ENCODE results near the gene NANP. TPM values are rescaled to one million over a fixed set of nuclear protein-coding genes. Genes with fewer than 3 reads are reported as not detected.

NANP gene
- total RNA-seq, 2 donors from 2014 or later = 4.1 to 5.1 TPM

- Histone ChIP-seq H3K27me3 (no peaks in the 10 kb centered on the region), H3K36me3 (no peaks in the 10 kb centered on the region), H3K27ac (no peak overlapping the region), H3K4me1 (no peaks in the 10 kb centered on the region), H3K9me3 (no peaks in the 10 kb centered on the region), H3K4me3 (no peak overlapping the region)
- DNase-seq (ENCODE audit: low spot score) = no peak
- TF ChIP-seq, protein P1, sequence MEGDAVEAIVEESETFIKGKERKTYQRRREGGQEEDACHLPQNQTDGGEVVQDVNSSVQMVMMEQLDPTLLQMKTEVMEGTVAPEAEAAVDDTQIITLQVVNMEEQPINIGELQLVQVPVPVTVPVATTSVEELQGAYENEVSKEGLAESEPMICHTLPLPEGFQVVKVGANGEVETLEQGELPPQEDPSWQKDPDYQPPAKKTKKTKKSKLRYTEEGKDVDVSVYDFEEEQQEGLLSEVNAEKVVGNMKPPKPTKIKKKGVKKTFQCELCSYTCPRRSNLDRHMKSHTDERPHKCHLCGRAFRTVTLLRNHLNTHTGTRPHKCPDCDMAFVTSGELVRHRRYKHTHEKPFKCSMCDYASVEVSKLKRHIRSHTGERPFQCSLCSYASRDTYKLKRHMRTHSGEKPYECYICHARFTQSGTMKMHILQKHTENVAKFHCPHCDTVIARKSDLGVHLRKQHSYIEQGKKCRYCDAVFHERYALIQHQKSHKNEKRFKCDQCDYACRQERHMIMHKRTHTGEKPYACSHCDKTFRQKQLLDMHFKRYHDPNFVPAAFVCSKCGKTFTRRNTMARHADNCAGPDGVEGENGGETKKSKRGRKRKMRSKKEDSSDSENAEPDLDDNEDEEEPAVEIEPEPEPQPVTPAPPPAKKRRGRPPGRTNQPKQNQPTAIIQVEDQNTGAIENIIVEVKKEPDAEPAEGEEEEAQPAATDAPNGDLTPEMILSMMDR (IDR thresholded peaks at IDR 0.05) = no peak
Observed at GRCh38 chr20:25574411-25574810, 49.4 kb downstream of the NANP start.

- no peaks in the 10 kb centered on the region for H3K36me3 ChIP-seq
- TF ChIP-seq, protein P1 (IDR thresholded peaks at IDR 0.05) = no peak
- H3K4me1 ChIP-seq = no peaks in the 10 kb centered on the region
- H3K27me3 ChIP-seq = no peaks in the 10 kb centered on the region
- no peaks in the 10 kb centered on the region for H3K9me3 ChIP-seq
- H3K4me3 ChIP-seq = no peak overlapping the region
- H3K27ac ChIP-seq = no peak overlapping the region
- DNase-seq (ENCODE audit: low spot score) = no peak
Observed at GRCh38 chr20:25573288-25574251, 50.2 kb downstream of the NANP start.

DNA sequence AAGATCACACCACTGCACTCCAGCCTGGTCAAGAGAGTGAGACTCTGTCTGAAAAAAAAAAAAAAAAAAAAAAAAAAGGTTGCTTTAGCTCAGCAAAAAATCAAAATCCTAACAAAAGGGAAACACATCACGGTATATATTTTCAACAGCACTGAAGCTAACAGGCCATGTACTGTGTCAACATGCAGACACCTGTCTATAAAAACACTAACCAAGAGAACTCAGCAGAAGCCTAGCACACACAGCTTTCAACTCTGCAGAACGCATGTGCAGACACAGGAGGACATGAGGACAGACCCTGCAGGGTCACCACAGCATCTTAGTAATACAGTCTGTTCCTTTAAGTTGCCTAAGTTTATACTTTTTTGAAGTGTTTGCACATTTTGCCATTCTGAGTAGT lies 52.0 kb downstream of the NANP start:
- TF ChIP-seq, protein P1 (IDR thresholded peaks at IDR 0.05) = no peak
- Histone ChIP-seq H3K27me3 (no peaks in the 10 kb centered on the region), H3K36me3 (no peaks in the 10 kb centered on the region), H3K4me3 (no peak overlapping the region), H3K4me1 (no peaks in the 10 kb centered on the region), H3K9me3 (no peaks in the 10 kb centered on the region), H3K27ac (no peak overlapping the region)
- no peak for DNase-seq (ENCODE audit: low spot score)

DNA sequence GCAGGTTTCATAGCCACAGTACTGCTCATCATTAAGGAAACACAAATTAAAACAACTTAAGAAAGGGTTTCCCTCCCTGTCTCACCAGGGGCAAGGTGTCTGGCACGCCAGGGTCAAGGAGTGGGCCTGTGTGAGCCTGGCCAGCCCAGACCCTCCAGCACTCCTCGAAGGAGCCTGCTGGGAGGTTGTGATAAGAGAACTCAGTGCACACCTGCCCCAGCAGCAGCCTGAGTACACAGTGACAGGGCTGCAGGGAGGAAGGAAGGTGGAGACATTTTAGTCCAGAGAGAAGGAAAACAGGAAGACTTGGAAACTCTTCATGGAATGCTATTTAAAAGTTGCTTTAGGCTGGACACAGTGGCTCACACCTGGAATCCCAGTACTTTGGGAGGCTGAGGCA lies 52.6 kb downstream of the NANP start:
- TF ChIP-seq, protein P1 (IDR thresholded peaks at IDR 0.05) = no peak
- Histone ChIP-seq H3K9me3 (no peaks in the 10 kb centered on the region), H3K36me3 (no peaks in the 10 kb centered on the region), H3K4me3 (no peak overlapping the region), H3K27ac (no peak overlapping the region), H3K4me1 (no peaks in the 10 kb centered on the region), H3K27me3 (no peaks in the 10 kb centered on the region)
- no peak for DNase-seq (ENCODE audit: low spot score)

DNA sequence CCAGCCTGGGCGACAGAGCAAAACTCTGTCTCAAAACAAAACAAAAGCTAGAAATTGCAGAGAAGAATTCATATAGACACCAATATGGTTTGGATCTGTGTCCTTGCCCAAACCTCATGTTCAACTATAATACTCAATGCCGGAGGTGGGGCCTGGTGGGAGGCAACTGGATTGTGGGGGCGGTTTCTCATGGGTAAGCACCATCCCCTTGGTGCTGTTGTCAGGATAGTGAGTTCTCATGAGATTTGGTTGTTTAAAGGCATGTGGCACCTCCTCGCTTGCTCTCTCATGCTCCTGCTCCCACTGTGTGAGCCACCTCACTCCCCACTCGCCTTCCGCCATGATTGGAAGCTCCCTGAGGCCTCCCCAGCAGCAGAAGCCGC lies 53.7 kb downstream of the NANP start:
- TF ChIP-seq, protein P1 (IDR thresholded peaks at IDR 0.05) = no peak
- Histone ChIP-seq H3K4me3 (no peak overlapping the region), H3K27me3 (no peaks in the 10 kb centered on the region), H3K27ac (no peak overlapping the region), H3K36me3 (no peaks in the 10 kb centered on the region), H3K9me3 (no peaks in the 10 kb centered on the region), H3K4me1 (no peaks in the 10 kb centered on the region)
- DNase-seq (ENCODE audit: low spot score) = no peak
